GM03348 (cell line): ENCODE data around the gene JSRP1.

Experiments used
- DNase-seq: peaks from one replicate; pipeline ENCODE4 v3.0.0; 2012; ENCODE audit warnings: low spot score

The JSRP1 gene

DNA sequence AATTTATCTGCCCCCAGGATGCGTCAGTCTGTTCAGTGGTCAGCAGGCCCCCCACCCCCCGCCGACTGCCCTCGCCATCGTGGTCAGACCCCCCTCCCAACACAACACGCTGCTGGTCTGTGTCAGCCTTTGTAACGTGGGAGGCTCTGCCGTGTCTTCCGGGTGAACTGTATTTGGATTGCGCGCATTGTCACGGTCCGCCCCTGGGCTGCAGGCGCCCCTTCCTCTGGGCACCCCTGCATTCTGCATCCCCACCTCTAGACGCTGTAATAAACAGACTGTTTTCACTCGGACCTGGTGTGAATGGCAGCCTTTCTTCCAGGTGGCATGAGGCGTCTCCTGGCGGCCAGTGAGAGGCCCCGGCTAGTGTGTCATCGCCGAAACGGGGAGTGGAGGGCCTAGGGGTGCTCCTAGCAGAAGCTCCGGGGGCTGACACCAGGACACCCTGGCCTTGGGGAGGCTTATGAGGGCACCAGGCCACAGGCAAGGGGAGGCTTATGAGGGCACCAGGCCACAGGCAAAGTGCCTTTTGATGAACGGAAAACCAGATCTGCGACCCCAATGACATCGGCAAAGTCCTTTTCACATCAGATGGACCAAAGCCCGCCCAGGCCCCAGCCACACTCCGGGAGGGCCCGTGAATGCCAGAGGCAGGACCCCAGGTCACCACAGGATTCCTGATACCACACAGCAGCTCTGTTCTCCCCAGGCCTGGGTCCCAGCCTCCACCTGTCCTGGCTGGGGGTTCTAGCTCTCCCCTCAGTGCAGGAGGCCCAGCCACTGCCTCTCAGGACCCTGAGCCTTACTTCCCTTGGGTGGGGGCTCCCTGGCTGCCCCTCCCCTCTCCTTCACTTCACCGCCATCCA lies 23.7 kb downstream of the JSRP1 start:
- DNase-seq, result no peak

DNA sequence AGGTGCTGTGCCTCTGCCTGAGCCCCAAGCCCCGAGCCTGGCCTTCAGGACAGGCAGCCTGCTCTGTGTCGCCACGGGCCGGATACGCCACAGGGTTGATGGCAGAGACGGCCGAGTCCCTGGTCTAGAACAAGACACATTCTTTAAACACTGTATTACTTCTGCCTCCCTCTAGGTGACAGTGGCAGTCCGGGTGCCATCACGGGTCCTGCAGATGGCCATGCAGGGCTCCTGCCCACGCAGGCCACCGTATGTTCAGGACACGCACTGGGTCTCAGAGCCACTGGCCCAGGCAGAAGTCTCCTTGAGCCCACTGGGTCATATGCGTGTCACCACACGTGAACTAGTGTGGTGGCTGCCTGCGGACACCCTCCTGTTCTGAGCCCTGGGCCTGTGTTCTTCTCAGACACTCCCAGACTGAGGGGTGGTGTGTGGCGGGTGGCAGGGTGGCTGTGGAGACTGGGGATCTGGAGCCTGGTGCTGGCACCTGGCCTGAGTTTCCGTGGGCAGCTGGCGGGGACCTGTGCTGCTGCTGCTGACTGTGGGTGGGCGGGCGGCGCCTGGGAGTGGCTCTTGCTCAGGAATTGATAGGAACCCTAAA lies 24.5 kb downstream of the JSRP1 start:
- no peak for DNase-seq

DNA sequence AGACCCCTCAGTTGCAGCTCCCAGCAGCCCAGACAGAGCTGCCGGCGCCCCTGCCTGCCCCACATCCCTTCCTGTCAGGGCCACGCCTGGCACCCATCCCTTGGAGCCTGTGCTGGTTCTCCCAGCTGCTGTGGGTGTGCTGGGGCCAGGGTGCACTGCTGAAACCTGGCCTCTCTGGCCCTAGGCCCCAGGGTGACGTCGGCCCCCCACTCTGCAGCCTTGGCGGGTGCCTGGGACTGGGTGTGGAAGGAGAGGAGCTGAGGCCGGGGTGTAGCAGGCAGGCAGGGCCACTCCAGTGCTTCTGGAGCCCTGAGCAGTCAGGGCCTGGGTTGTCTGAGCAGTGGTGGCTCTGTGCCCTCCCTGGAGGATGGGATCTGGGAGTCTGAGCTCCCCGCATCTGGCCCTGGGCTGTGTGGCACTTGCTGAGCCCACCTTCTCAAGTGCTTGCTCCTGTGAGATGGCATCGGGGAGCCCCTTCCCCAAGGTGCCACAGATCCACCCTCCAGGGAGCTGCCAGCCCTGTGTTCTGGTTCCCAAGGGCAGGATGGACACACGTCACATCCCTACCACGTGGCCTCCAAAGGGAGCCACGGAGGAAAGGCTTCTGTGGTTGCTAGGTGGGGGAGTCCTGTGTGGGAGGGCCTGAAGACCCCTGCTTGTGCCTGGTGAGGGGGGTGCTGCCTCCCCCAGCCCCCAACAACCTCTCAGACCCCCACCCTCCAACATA lies 25.2 kb downstream of the JSRP1 start:
- DNase-seq, result no peak

DNA sequence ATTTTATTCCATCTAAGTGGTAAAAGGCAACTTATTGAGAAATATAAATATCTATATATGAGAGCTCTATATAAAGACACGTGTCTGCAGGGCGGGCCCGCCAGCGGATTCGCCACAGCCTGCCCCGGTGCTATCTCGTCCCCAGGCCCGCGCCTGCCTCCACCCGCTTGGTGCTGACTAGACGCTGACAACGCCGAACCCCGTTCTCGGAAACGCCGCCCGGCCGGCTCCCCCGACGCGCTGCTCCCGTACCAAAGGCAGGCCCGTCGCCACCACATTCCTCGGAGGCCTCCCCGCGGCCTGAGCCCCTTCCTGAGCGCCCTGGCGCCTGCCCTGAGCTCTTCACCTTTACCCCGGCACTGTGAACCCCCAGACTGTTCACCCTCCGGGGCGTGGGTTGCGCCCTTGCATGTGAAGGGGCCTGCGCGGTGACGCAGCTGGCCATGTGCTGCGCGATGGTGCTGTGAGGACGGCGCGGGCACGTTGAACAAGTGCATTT lies 26.1 kb downstream of the JSRP1 start:
- no peak for DNase-seq

DNA sequence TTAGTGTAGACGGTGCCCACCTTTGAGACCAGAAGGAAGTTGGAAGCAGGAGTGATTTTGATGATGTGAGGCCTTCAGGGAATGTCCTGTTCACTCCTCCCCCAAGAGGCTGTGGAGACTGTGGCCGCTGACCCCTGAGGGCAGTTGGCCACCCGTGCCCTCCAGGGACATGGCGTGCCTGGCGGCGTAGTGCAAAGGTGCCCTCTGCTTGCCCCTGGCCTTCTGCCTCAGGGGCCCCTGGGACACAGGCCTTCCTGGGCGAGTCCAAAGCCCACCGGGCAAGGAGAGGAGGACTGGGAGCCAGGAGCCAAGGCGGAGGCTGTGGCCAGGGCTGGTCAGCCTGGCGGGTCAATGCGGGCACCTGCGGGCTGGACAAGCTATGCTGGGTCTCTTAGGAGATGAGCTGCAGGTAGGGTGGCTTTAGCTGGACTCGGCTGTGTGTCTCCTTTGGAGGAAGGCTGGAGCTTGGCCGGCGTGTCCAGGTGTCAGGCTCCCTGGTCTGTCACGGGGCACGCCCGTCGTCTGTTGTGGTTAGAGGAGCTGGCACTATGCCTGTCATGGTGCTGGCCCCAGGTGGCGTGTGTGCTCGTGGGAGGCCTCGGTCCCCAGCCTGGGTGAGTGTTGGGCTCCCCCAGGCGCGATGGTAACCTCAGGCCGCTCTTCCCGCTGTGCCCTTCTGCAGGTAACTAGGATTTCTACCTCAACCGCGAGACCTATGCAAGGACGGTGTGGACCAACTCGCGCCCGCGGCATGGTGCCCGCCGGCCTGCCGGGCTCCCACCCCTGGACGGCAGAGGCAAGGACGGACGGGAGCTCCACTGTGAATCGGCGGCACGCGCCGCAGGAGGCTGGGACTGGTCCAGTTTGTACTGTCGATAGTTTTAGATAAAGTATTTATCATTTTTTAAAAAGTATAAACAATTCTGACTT lies 26.8 kb downstream of the JSRP1 start:
- no peak for DNase-seq

DNA sequence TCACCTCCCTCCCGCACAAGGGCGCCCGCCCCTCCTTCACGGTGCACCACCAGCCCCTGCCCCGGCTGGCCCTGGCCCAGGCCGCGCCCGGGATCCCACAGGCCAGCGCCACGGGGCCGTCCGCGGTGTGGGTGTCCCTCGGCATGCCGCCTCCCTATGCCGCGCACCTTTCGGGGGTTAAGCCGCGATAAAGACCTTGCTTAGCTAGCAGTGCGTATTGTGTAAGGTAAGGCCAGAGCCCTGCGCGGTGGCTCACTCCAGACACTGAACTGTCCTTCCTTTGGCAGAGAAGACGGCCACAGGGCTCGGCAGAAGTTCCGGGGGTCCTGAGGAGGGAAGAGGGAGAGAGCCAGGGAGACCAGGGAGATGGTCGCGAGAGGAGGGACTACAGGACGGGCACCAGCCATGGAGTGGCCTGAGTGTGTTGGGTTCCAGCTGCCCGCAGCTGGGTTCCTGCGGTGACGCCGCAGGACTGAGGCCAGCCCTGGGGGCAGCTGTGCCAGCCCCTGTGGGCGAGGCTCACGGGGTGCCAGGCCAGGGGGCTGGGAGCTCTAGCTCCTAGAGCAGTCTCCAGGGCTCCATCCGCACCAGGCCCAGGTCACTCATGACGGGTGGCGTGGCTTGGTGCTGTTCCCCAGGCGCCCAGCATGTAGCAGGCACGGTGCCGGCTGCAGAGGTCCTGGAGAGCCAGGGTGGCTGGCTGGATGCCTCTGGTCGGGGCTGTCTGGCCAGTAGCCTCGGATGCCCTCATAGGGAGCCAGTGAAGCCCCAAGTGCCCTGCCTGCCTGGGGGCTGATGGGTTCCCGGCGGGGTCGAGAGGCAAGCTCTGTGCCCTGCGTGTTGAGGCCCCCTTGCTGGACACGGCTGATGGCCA lies 27.8 kb downstream of the JSRP1 start:
- no peak for DNase-seq

DNA sequence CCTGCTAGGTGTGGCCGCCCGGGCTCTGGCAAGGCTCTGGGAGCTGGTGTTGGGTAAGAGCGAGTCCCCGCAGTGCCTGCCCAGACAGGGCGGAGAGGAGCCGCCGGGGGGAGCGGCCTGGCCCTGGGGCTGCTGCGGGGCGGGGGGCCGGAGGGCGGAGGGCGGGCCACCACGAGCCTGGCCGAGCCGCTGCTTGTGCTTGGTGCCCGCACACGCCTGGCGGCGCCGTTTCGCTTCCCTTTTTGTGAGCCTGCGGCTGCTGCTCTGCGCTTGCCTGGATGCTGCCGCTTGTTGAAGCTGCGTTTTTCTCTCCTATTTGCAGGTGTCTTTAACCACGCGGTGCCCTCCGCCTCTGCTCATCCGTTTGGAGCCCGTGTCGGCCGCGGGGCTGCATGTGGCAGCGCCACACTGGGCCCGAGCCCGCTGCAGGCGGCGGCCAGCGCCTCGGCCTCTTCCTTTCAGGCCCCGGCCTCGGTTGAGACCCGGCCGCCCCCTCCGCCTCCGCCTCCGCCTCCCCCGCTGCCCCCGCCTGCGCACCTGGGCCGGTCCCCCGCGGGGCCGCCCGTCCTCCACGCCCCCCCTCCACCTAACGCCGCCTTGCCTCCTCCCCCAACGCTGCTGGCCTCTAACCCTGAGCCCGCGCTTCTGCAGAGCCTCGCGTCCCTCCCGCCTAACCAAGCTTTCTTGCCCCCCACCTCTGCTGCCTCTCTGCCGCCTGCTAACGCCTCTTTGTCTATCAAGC lies 28.6 kb downstream of the JSRP1 start:
- no peak for DNase-seq

DNA sequence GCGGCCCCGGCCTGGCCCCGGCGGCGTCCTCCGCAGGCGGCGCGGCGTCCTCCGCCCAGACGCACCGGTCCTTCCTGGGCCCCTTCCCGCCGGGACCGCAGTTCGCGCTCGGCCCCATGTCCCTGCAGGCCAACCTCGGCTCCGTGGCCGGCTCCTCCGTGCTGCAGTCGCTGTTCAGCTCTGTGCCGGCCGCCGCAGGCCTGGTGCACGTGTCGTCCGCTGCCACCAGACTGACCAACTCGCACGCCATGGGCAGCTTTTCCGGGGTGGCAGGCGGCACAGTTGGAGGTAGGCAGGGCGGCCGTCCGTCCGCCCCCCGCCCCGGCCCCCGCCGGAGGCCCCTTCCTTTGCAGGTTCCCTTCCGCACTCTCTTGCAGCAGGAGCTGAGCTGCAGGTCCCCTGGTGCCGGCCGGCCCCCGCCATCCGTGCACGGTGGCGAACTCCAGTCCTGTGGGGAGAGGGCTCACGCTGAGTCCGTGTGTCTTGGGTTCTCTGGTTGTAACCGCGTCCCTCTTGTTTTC lies 29.3 kb downstream of the JSRP1 start:
- no peak for DNase-seq

DNA sequence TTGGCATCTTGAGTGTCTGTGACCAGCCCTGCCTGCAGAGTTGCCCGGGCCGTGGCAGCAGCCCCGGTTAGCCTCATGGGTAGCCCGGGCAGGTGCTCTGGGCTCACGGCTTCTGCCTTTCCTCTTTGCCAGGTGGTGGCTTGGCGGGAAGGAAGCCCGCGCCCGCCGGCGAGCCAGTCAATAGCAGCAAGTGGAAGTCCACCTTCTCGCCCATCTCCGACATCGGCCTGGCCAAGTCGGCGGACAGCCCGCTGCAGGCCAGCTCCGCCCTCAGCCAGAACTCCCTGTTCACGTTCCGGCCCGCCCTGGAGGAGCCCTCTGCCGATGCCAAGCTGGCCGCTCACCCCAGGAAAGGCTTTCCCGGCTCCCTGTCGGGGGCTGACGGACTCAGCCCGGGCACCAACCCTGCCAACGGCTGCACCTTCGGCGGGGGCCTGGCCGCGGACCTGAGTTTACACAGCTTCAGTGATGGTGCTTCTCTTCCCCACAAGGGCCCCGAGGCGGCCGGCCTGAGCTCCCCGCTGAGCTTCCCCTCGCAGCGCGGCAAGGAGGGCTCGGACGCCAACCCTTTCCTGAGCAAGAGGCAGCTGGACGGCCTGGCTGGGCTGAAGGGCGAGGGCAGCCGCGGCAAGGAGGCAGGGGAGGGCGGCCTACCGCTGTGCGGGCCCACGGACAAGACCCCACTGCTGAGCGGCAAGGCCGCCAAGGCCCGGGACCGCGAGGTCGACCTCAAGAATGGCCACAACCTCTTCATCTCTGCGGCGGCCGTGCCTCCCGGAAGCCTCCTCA lies 30.0 kb downstream of the JSRP1 start:
- no peak for DNase-seq

DNA sequence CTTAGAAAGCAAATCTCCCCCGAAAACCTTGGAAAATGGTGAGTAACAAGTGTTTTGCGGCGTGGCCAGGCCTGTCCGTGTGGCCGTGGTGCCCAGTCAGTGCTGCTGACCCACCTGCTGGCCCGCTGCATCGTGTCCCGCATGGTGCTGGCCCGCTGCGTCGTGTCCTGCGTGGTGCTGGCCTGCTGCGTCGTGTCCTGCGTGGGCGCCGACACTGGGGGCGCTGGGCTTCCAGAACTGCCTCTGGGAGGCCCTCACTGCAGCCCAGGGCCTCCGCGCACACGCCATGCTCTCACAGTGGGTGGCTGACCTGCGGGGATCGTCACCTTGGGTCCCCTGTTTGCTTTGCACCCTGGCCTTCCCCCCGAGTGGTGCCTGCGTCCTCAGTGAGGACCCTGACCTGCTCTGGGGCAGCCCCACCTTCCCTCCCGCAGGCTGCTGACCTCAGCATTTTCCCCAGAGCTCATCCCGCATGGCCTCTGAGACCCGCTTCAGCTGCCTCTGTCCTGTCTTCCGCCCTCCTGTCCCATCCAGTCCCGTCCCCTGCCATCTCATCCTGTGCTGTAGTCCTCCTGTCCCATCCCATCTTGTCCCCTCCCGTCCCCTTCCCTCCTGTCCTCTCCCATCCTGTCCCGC lies 30.7 kb downstream of the JSRP1 start:
- DNase-seq, result no peak

DNA sequence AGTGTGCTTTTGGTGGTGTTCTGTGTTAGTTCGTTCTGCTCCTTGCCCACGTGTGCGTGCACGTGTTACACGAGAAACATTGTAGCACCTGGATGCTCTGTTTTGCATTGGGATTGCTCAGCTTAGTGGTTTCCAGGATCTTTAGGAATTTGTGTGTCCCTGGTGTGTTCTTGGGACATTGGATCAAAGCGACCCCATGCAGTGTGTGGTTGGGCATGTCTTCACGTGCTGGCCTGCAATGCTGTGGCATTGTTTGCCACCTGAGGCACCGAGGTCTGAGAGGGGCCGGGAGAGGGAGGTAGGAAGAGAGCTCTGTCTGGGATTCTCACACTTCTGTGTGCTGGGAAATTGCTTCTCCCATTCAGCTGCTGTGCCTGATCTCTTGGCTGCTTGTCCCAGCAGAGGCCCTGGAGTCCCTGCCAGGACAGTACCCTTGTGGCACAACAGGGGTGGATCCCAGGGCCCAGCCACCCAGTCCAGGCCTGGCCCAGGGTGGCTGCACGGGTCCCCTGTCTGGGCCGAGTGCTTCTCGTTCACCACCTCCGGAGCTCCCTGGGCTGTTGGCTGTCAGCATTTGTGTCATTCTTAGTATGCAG lies 31.4 kb downstream of the JSRP1 start:
- no peak for DNase-seq

DNA sequence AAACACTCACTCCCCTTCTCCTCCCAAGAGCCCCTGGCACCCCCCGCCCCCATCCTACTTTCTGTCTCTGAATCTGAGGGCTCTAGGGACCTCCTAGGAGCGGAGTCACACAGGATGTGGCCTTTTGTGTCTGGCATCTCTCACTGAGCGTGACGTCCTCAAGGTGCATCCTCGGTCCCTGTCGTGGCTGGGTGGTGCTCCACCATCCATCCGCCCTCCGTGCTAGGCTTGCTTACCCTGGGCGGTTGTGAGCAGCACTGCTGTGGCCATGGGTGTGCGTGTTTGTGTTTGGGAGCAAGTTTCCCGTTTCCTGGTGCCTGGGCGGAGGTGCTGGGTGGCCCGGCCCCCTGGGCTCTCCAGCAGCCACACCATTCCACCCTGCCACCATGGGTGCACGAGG lies 32.3 kb downstream of the JSRP1 start:
- no peak for DNase-seq

DNA sequence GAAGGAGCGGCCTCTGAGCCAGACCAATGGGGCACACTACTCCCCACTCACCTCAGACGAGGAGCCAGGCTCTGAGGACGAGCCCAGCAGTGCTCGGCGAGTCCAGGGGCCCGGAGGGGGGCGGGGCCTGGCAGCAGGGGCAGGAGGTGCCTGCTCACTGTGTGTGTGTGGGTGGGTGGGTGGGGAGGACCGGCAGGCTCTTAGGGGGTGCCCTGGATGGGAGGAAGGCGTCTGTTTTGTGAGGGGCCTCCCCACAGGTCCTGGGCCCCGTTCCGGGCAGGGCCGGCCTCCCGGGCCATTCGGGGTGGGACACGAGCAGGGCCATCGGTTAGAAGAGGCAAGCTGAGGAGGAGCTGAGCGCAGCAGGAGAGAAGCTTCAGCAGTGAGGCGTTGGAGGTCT lies 32.8 kb downstream of the JSRP1 start:
- no peak for DNase-seq

DNA sequence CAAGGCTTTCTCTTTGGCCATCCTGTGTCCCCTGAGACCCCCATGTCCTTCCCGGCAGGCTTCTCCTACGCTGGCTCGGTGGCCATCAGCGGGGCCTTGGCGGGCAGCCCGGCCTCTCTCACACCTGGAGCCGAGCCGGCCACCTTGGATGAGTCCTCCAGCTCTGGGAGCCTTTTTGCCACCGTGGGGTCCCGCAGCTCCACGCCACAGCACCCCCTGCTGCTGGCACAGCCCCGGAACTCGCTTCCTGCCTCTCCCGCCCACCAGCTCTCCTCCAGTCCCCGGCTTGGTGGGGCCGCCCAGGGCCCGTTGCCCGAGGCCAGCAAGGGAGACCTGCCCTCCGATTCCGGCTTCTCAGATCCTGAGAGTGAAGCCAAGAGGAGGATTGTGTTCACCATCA lies 34.3 kb downstream of the JSRP1 start:
- DNase-seq, result no peak

DNA sequence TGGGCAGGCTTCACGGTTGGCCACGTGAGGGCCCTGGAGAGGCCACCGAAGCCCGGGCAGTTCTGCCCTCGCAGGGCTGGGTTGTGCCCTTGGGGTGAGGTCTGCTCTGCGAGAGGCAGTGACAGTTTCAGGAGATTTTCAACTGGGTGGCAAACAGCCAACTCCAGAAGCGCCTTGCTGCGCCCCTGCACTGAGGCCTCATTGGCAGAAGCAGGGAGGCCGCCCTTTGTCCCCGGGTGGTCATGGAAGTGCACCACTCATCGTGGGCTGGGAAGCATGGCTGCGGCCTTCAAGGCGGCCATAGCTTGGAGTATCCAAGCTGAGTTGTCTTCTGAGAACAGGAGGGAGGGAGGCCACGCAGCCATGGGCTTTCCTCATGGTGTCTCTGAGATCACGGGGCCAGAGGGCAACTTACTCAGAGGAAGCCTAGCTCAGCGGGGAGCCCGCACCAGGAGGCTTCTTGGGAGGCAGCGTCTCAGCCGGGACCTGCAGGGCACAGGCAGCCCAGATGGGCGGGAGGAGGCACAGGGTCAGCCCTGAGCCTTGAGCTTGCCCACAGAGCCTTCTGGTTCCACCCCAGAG lies 34.9 kb downstream of the JSRP1 start:
- DNase-seq, result no peak

DNA sequence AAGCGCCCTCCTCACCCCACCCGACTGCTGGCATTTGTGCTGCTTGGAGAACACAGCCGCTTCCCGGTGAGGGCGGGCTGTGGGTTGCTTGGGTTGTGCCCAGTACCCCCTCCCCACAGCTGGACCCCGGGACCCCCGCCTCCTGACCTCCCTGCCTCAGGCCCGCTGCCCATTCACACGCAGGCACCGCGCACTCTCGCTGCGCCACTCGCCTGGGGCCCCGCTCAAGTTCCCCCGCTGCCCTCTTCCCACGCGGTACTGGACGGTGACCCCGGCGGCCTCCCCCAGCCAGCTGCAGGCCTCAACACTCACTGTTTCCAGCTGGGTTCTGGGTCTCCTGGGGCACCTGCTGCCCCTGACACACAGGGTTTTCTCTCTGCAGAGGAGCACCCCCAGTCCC lies 36.5 kb downstream of the JSRP1 start:
- no peak for DNase-seq

DNA sequence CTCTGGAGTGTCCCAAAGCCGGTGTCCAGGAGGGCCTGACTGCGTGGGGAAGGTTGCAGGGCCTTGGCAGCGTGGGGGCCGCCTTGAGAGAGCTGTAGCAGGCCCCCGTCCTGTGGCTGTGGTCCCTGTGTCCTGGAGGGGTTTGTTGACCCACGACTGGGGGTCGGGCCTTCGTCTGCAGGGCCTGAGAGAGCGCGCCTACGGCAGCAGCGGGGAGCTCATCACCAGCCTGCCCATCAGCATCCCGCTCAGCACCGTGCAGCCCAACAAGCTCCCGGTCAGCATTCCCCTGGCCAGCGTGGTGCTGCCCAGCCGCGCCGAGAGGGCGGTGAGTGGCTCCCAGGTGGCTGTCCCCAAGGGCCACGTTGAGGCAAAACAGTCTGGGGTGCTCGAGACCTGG lies 38.6 kb downstream of the JSRP1 start:
- no peak for DNase-seq
